VCaP (cell line): ENCODE data around the gene MYO7A.

Experiments used
- H3K27ac ChIP-seq: fragments of 450-650 bp; 2 replicates; pipeline ENCODE4 v1.5.1; 2017
- CTCF ChIP-seq: fragments of 450-650 bp; conservative IDR thresholded peaks from 2 replicates; pipeline ENCODE4 v1.5.1; 2017; ENCODE audit warnings: mild to moderate bottlenecking, moderate library complexity

Gene MYO7A

GRCh38 chr11:77121876-77122575 lies 6.0 kb upstream of the MYO7A start:
- no peak for TF ChIP-seq CTCF
- no peak overlapping the region for H3K27ac ChIP-seq

GRCh38 chr11:77122576-77123212 lies 5.4 kb upstream of the MYO7A start:
- TF ChIP-seq CTCF, result no peak

GRCh38 chr11:77123591-77123990 lies 4.5 kb upstream of the MYO7A start:
- no peak for TF ChIP-seq CTCF

More at GRCh38 chr11:77122576-77123212, 5.4 kb upstream of the MYO7A start:
- no peak overlapping the region for H3K27ac ChIP-seq

GRCh38 chr11:77124041-77124440 lies 4.0 kb upstream of the MYO7A start:
- H3K27ac ChIP-seq, result no peak overlapping the region
- no peak for TF ChIP-seq CTCF

More at GRCh38 chr11:77123591-77123990, 4.5 kb upstream of the MYO7A start:
- no peak overlapping the region for H3K27ac ChIP-seq

GRCh38 chr11:77124488-77124887 lies 3.6 kb upstream of the MYO7A start:
- no peak overlapping the region for H3K27ac ChIP-seq
- TF ChIP-seq CTCF, result no peak

GRCh38 chr11:77125191-77125590 lies 2.9 kb upstream of the MYO7A start:
- TF ChIP-seq CTCF, result no peak
- H3K27ac ChIP-seq, result no peak overlapping the region

GRCh38 chr11:77125695-77126094 lies 2.4 kb upstream of the MYO7A start:
- H3K27ac ChIP-seq, result no peak overlapping the region
- no peak for TF ChIP-seq CTCF
